Endothelial cell (in vitro differentiated cells): ENCODE data around the gene SMAD7. TPM values are rescaled to one million over a fixed set of nuclear protein-coding genes. Genes with fewer than 3 reads are reported as not detected.

Source experiments
- DNase-seq: peaks from one replicate; pipeline ENCODE4 v3.0.0; 2021; ENCODE audit warnings: low spot score
- H3K27ac Mint-ChIP-seq: one replicate; pipeline ENCODE4 v1.8.0; 2021; ENCODE audit warnings: mixed read lengths, inconsistent platforms; ENCODE audit not compliant: unreplicated experiment
- H3K27me3 Mint-ChIP-seq: one replicate; pipeline ENCODE4 v1.8.0; 2021; ENCODE audit warnings: mild to moderate bottlenecking, moderate library complexity, mixed read lengths, inconsistent platforms; ENCODE audit not compliant: unreplicated experiment
- H3K36me3 Mint-ChIP-seq: one replicate; pipeline ENCODE4 v1.8.0; 2021; ENCODE audit warnings: mild to moderate bottlenecking, low read depth, mixed read lengths, inconsistent platforms; ENCODE audit not compliant: unreplicated experiment
- H3K4me1 Mint-ChIP-seq: one replicate; pipeline ENCODE4 v1.8.0; 2021; ENCODE audit warnings: mild to moderate bottlenecking, mixed read lengths, inconsistent platforms; ENCODE audit not compliant: unreplicated experiment
- H3K4me3 Mint-ChIP-seq: one replicate; pipeline ENCODE4 v1.8.0; 2021; ENCODE audit warnings: mild to moderate bottlenecking, mixed read lengths, inconsistent platforms; ENCODE audit not compliant: unreplicated experiment
- H3K9me3 Mint-ChIP-seq: one replicate; pipeline ENCODE4 v1.8.0; 2021; ENCODE audit warnings: mixed read lengths, inconsistent platforms; ENCODE audit not compliant: unreplicated experiment
- CTCF ChIP-seq: fragments of 200-600 bp; sonication (generic); IDR thresholded peaks from one replicate; pipeline ENCODE4 v1.5.0; 2021; ENCODE audit warnings: antibody characterized with exemption; ENCODE audit not compliant: unreplicated experiment
- total RNA-seq: library from RNA; stranded (reverse); fragmentation: NEBNext Ultra II Directional; extraction: Animal tissue kit (Norgen Biotek cat#: 25700); gene quantifications from one replicate; pipeline ENCODE4 v1.2.1, GENCODE V29; 2021; ENCODE audit not compliant: unreplicated experiment

SMAD7 gene
- total RNA-seq, 1 donor from 2014 or later: 30.1 TPM

DNA sequence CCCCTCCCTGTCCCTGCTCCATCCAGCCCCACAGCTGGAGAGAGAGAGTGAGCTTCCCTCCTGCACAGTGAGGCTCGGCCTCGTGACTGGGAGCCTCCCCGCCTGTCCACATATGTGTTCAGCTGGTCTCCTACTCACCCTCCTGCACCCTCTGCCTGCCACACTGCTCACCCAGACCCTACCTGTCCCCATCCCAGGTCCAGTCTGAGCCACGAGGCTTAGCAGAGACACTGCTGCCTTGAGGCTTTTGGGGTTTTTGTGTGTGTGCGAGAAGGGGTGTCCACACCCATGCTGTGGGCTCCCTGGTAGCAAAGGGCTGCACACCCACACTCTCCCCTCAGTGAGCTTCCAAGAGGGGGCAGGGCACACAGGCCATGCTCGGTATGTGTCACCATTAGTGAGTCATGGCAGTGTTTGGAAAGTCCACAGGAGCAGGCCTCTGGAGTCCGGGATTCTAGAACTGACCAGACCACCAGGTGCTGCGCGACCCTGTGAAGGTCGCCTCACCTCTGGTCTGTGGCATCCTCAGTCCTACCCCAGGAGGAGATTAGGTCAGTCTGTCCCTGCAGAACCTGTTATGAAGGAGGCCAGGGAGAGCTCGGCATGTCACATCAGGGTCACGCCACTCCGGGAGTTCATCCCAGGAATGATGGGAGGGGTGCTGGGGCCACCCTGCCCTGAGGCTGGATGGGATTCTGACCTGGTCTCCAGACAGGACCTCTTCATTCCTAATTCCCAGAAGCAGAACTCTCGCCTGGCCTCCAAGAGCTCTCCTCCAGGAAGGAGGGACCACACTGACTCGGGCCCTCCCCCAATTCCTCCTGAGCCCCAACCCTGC, 39.9 kb upstream of the SMAD7 start:
- DNase-seq: no peak
- Mint-ChIP-seq H3K9me3 (no peaks in the 10 kb centered on the region), H3K4me1 (peaks cover 11% of the 10 kb centered on the region), H3K27me3 (peaks cover 10% of the 10 kb centered on the region), H3K36me3 (no peaks in the 10 kb centered on the region), H3K27ac (no peak overlapping the region), H3K4me3 (no peak overlapping the region)
- TF ChIP-seq CTCF: no peak

- Mint-ChIP-seq H3K9me3 (no peaks in the 10 kb centered on the region), H3K27ac (no peak overlapping the region), H3K27me3 (peaks cover 10% of the 10 kb centered on the region), H3K36me3 (no peaks in the 10 kb centered on the region), H3K4me3 (no peak overlapping the region), H3K4me1 (peaks cover 11% of the 10 kb centered on the region)
- TF ChIP-seq CTCF: no peak
- no peak for DNase-seq
Observed at GRCh38 chr18:48989304-48990303, 38.8 kb upstream of the SMAD7 start.

DNA sequence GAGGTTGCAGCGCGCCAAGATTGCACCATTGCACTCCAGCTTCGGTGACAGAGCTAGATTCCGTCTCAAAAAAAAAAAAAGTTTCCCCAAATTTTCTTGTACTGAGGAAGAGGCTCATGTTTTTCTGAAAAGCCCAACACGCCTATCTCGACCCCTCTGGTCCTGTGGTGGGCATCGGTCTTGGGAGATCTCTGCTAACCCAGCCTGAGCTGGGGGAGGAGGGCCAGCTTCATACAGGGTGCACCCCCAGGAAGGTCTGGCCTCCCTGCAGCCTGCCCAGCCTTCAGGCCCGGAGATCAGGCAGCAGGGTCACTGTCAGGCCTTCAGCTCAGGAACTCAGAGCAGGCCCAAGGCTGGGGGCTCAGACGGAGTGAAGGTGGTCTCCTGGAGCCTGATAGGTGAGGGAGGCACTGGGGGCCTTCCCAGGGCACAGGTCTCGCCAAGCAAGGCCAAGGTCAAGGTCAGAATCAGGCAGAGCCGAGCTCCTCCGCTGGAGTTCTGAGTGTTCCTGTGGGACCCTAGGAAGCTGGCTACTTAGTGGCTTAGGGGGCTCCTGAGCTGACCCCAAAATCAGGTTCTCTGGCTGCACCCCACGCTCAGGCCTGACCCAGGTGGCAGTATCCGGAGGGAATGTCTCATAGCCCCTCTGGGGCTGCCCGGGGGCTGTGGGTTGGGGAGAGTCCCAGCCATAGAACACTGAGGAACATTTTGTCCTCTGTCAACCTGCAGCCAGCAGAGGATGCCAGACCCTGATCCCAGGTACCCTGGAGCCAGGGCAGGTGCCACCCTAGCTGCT, 37.9 kb upstream of the SMAD7 start:
- H3K4me1 Mint-ChIP-seq: peaks cover 15% of the 10 kb centered on the region
- no peaks in the 10 kb centered on the region for H3K9me3 Mint-ChIP-seq
- no peak for TF ChIP-seq CTCF
- H3K27ac Mint-ChIP-seq: no peak overlapping the region
- no peak overlapping the region for H3K4me3 Mint-ChIP-seq
- no peaks in the 10 kb centered on the region for H3K36me3 Mint-ChIP-seq
- no peak for DNase-seq
- H3K27me3 Mint-ChIP-seq: peaks cover 10% of the 10 kb centered on the region

DNA sequence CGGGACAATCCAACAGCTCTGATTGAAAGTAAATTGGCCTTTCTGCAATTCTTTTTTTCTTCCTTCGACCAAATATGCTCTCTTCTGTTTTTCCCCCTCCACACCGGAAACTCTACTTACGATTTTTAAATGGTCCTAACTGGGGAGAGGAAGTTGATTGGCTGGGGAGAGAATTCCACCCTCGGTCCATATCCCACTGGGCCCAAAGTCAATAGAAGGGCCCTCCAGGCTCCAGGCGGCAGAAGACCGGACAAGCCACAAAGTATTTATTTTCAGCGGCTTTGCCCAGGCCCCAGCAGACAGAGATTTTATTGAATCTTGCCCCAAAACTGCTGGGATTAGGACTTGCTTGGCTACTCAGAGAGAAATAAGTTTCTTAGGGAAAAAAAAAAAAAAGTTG, 37.1 kb upstream of the SMAD7 start:
- no peak for TF ChIP-seq CTCF
- Mint-ChIP-seq H3K4me3 (no peak overlapping the region), H3K27me3 (peaks cover 11% of the 10 kb centered on the region), H3K4me1 (peaks cover 19% of the 10 kb centered on the region), H3K9me3 (no peaks in the 10 kb centered on the region), H3K27ac (no peak overlapping the region), H3K36me3 (no peaks in the 10 kb centered on the region)
- no peak for DNase-seq
